Activated naive CD8-positive, alpha-beta T cell treated with anti-CD3 and anti-CD28 coated beads, Interleukin-2, amount 50 U/mL, for 16 hours (primary cell): ENCODE results near the gene PNPLA2.
A peak's percentile ranks its signal among the peaks of the same experiment; 100 is the strongest.

ENCODE experiments used
- DNase-seq: peaks from one replicate; pipeline ENCODE4 v3.0.0-alpha.2; 2020; ENCODE audit warnings: low read depth, low spot score

PNPLA2 gene, protein sequence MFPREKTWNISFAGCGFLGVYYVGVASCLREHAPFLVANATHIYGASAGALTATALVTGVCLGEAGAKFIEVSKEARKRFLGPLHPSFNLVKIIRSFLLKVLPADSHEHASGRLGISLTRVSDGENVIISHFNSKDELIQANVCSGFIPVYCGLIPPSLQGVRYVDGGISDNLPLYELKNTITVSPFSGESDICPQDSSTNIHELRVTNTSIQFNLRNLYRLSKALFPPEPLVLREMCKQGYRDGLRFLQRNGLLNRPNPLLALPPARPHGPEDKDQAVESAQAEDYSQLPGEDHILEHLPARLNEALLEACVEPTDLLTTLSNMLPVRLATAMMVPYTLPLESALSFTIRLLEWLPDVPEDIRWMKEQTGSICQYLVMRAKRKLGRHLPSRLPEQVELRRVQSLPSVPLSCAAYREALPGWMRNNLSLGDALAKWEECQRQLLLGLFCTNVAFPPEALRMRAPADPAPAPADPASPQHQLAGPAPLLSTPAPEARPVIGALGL

DNA sequence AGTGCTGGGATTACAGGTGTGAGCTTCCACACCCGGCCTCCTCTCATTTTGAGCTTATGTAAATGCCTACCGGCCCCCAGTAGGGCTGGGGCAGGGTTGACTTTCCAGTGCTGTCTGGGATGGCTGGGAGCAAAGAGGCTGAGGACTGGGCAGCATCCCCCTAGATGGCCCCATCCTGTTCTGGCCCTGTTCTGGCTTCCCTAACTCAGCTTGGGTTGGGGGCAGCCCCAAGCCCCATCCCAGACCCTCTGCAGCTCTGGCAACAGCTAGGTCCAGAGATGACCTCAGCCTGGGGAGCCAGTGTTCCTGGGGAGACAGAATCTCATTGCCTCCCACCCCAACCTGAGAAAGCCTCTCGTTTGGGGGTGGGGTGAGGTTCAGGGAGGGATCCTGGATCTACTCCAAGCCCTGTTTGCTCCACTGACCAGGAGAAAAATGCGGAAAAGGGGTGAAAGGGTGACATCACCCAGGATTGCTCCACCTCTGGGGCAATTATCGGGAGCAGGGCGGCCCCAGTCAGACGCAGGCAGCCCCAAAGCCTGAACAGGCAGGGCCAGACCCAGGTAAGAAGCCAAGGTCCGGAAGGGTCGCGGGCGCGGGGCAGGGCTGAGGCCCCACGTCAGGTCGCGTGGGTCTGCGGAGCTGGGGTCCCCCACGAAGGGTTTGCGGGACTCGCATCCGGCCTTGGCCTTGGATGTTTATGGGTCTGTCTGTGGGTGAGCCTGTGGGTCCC is at the start of gene PNPLA2:
TSS of gene PNPLA2 (plus strand) at position 519 of the 733 bp plus-strand sequence. CDS start 805 bp downstream, outside the sequence.
- no peak for DNase-seq

DNA sequence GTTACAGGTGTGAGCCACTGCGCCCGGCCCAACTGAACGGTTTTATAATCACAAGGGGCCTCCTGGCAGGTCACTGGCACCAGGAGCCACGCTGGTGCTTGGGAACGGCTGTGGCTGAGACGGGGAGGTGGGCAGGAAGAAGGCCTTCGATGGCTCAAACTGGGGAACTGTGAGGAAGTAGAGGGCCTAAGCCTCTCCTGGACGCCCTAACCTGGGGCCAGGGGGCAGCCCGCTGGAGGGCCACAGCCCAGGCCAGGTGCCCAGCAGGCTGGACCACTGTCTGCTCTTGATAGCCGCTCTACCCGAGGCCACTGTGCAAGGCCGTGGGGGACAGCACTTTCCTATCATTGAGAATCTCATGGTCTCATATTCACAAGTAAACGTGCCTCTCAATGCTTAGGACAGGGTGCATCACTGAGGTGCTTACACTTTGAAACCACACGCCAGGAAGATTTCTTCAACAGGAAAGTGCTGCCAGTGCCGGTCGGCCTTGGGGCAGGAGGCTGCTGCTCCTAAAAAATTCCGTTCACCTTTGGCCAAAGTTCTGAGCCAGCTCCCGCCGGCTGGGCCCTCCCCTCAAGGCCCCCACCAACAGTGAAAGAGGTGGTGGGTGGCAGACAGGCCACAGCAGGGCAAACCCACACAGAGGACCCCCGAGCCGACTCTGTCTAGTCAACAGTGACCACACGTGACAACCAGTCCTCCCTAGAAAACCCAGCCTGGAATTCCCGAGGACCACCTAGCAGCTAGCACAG is 48.6 kb upstream of the PNPLA2 start:
- no peak for DNase-seq

DNA sequence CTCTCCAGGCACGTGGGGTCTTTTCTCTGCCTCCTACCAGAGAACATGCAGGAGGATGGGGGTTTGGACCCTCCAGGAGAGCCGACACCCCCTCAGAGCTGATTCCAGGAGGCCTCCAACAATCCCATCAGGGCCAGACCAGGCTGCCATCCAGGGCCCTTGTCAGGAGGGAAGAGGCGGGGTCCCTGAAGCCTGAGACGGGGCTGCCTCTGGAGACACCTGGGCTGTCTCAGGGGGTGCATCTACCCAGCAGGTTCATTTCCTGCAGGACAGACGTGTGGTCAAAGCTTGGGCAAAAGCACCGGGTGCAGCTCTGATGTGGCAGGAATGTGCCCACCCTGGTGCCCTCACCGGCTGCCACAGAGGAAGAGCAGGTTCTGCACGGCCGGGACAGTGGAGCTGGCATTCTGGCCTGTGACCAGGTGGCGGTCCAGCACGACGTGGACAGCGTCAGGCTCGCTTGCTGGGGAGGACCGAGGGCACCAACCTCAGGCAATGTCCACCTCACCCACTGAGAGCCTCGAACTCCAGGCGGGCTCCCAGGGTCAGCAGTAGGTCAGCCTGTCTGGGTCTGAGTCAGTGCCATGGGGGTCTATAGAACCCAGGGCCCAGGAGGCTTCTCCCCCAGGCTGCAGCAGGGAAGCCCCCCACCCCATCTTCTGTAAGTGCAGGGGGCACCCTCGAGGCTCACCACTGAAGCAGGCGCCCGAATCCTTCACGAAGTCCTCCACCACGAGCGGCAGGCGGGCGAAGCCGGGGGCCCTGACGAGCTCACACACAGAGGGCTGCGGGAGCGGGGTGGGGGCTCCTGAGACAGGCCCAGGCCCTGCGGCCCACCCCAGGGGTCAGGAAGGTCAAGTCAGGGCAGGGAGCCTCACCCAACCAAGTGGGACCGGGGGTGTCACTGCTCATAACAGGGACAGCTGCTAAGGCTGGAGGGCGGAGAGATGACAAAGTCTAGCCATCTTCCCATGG is 47.8 kb upstream of the PNPLA2 start:
- no peak for DNase-seq

DNA sequence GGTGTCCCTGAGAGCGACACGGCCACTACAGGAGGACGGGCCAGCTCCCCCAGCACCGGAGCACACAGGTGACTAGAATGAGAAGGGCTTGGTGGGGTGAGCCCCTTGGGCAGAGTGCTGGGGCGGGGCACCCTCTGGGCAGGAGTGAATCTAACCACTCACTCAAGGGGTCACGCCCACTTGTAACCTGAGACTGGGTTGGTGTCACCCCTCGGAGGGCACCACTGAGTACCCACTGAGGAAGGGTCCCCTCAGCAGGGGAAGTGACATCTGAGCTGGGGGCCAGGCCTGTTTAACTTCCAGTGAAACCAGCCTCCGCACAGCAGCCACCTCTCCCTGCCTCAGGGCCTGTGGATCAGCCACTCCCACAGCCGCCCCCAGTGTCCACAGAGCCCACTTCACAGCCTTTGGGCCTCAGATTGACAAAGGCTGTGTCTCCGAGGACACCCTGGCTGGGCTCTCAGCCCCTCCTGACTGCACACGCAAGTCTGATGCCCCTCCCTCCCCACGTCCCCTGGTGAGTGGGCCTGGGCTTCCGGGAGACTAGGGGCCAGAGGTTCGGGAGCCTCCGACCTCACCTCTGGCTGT is 47.0 kb upstream of the PNPLA2 start:
- no peak for DNase-seq

DNA sequence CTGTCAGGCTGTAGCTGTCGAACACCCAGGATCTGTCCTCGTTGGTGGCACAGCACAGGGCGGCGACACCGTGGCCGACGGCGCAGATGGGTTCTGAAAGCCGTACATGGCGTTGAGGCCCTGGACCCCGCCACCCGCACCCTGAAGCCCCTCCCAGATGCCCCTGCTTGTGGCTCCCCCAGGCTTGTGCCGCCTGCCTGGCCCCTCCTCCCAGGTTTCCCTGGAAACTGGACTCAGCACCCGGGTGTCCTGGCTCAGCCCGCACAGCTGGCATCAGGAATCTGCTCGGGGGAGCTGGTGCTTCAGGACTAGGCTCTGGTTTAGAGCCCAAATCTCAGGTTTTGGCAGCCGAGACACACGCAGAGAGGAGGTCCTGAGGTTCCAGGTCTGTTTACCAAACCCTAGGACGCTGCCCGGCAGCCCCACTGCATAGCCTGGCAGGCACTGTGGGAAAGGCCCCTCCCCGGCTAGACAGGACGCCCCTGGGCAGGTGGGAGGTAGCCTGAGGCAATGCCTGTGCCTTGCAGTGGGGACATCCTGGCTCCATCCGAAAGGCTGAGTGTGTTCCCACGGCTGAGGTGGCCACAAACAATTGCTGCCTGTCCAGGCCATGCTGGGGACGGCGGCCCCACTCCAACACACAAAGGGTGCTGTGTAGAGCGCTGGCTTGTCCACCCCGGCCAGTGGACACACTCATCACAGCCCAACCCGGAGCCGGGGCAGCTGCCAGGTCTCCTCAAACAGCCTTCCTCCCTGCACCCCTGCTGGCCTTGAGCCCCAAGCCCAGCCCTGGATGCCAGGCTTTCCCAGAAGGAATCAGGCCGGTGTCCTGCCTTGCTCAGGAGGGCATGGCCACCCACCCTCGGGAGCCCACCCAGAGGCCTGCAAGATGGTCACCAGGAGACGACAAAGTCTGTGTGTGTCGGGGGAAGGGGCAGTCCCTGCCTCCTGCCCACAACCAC is 46.0 kb upstream of the PNPLA2 start:
- no peak for DNase-seq

DNA sequence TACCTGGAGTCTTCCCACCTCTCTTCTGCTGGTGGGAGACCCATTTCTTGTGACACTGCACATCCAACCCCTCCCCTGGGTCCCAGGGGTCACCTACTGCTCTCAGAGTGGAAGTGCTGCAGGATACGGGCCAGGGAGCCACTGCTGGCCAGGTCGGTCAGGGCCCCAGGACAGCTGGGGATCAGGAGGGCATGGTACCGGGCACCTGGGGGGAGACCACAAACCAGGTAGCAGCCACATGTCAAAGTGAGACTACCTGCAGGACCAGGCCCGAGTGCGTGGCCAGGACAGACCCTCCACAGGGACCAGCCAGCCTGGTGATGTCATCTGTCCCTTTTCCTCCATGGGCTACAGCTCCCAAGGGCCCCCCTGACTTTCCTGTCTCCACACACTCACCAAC is 45.3 kb upstream of the PNPLA2 start:
- DNase-seq: no peak

DNA sequence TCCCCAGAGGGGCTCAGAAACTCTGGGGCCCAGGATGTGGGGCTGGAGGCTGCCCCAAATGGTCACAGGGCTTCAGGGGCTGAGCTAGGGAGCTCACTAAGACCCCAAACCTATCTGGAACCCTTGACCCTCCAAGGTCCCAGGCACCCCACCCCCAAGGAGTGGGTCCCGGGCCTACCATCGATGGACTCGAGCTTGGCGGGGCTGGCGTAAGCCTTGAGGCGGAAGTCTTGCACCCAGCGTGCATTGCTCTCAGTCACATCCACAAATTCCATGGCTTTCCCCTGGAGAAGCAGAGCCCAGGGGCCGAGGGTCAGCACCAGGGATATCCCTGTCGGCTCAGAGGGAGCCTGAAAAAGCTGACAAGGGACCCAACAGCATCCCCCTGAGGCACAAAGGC is 44.9 kb upstream of the PNPLA2 start:
- DNase-seq: no peak

DNA sequence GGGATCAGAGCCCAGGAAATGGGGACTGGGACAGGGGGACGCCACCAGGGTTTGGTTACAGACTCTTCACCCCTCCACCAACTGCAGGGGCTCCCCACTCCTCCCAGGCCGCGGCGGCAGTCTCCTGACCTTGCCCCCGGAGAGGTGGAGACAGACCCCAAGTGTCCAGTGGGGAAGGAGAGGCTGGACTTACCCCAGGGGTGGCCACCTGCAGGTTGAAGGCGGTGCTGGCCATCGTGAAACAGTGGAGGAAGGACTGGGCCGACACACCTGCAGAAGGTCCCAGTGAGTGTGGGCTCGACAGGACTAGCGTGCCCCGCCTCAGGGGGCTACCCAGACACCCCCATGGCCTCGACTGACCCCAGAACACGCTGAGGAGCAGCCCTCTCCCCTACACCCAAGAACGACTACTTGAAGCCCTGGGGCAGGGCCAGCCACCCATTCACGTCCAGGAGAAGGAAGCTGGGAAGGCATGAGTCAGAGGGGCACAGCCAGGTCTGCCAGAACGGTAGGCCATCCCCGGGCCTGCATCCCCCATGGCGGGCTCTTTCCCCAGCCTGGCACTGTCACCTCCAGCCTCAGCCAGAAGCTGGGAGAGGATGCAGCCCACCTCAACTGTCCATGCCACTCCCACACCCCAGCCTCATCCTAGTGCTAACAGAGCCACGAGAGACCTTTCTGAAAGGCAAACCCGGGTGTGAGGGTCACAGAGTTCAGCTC is 43.7 kb upstream of the PNPLA2 start:
- DNase-seq: no peak

DNA sequence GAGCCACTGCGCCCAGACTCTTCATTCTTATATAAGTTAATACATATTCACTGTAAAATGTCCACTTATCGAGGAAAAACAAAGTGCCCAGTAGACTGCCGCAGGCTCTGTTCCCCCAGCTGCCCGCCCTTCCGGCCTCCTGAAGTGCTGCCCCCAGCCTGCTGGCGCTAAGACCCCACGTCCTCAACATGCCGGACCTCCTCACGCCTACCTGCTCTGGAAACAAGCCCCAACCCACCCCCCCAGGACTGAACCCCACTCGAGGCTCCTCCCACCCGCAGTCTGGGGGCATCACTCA is 42.5 kb upstream of the PNPLA2 start:
- DNase-seq: no peak

DNA sequence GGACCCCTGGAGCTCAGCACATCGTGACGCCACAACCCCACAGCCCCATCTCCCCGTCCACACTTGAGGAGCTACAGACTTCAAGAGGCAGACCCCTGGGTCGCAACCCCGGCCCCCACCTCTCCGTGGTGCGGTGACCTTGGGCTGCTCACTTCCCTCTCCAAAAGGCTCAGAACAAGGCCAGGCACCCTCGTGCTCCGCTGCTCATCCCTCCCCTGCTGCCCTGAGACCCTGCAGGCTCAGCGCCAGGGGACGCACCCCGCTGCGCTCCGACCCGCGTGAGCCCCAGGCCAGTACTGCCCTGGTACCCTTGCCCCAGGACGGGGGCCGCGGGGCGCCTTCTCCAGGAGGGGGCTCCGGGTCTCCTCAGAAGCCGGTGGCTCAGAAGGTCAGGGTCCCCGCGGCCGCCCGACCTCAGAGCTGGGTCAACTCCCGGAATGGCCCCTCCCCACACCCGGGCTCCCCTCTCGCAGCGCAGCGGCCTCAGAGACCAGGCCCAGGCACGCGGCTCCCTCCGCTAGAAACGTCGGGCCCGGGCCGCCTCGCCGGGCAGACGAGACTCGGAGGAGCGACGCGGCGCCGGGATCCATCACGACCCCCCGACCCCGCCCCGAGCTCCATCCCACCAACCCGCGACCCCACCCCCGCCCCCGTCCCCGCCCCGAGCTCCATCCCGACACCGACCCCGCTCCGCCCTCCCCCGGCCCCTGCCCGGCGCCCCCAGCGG is 42.0 kb upstream of the PNPLA2 start:
- DNase-seq: no peak

DNA sequence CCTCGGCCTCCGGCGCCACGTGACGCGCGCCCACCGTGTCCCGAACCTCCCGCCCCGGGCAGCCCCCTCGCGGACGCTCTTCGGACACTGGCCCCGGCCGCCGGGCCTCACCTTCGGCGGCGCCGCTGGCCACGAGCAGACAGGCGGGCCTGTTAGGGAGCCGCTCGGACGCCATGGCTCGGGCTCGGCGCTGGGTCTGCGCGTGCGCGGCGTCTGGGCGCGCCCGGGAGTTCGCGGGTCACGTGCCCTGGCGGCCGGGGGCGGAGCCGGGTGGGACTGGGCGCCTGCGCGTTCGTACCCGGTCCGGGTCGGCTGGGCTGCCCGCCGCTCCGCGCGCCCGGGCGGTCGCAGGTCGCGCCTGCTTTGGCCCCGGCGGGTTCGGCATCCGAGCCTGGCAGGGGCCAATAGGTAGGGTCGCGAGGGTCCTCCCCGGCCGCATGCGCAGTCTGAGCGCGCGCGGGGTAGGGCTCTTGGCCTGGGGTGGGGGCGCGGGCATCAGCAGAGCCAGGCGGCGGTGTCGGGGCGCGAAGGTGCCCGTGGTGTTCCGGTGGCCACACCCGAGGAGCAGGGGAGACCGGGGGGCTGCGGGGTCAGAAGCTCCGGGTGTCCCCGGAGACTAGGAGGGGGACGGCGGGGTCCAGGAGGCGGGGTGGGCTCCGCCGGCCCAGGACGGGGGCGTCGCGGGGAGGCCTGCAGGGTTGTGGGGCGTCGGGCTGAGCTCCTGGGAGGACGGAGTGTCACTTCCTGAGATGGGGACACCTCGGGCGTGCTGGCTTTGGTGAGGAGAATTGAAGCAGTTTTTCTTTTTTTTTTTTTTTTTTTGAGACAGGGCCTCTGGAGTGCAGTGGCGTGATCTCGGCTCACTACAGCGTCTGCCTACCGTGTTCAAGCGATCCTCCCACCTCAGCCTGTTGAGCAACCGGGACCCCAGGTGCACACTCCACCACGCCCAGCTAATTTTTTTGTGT is 41.1 kb upstream of the PNPLA2 start, which contains the start of gene GATD1:
TSS of gene GATD1 (minus strand) at position 200 of the 968 bp plus-strand sequence. CDS start at position 175, 25 bp downstream.
- peak; percentile 87 for DNase-seq

DNA sequence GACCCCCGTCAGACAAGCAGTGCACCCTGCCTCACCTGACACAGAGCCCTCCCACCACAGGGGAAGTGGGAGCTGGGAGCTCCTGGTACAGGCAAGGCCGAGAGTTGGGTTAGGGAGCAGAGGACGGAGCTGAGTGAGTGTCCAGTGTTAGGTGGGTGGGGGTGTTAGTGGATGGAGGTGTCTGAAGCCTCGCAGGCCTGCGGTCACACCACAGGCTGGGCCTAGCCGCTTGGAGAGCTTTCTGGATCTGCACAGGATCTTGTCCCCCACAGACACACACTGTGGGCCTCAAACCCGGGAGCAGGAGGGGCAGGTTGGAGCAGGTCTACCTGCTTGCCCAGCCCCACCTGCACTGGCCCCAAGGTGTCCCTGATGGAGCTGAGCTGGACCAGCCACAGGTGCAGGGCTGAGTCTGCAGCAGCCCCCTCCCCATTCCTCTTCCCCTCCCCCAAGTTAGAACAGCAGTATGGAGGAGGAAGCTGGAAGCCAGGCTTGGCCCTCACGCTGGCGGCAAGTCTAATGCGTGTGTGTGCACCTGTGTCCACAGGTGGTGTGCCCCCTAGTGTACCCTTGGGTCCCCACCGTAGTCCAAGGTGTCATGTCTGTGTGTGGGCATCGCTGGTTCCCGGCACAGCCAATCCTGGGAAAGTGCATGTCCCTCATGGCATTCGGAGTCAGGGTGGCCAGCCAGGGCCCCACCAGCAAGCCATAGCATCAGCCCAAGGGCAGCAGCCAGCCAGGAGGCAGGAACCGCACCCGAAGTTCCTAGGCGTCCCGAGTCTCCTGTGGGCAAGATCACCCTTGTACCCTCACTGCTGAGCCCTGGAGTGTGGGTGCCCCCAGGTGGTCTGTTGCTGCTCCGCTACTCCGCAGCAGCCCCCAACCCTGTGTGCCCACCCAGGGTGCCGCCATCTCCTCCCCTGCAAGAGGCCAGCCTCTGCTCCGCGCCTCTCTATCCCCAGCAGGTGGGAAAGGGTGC is 39.4 kb upstream of the PNPLA2 start:
- DNase-seq: no peak

DNA sequence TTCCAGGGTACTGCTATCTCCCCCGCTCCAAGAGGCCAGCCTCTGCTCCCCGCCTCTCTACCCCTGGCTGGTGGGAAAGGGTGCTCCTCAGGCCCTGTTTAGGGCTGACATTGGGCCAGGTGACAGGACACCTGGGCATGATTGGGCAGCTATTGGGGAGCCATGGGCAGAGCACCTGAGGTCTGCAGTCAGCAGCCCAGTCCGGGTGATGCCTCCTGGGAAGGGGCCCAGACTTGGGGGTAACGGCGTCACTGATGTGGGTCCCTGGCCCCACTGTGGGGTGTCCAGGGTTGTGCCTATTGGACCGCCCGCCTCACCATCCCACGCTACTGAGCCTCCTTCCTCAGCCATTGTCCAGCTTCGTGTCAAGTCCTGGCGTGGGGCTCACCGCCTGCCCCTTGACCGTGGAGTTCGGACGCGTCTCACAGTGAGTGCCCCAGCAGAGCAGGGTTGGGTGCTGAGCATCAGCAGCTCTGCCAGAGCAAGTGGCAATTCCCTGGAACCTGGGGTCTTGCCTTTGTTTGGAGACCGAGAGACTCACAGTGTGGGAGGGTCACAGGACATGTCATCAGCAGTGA is 38.7 kb upstream of the PNPLA2 start:
- no peak for DNase-seq

DNA sequence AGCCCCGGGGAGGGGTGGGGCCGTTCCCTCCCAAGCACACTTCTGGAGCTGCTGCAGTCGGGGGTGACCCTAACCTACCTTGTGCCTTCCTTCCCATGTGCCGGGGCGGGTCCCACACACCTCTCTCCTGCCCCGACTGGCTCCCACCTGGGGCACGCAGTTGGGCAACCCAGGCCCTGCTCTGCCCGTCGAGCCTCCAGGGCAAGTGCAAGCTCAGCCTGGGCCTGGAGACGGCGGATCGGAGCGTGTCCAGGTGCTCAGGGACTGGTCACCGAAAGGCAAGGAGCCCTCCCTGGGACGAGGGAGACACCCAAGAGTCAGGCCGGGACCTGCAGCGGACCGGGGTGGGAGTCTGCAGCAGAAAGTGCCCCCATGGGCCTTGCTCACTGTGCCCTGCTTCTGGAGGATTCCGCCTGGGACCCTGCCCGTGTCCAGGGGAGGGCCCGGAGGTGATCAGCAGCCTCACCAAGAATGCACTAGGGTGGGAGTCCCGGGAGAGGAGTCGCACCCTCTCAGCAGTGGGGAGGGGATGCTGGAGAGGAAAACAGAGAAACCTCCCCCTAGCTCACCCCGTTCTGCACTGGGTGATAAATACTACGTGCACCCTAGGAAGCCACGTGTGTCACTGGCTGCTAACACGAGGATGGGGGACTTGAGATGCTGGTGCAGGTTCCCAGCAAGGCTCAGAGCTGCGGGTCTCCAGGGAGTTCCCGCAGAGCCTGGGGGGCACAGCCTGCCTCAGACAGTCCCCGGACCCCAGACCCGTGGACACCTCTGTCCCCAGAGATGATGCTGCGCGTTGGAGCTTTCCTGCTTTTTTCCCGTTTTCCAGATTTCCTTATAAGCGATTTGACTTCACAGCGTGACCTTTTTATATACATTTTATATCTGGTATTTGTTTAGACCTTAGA is 36.2 kb upstream of the PNPLA2 start:
- no peak for DNase-seq
